DMS79 (cell line): ENCODE data around the gene CLCN4.

ENCODE experiments used
- DNase-seq: peaks from one replicate; lab custom pipeline; 2025; lab: John Stamatoyannopoulos, UW

Gene CLCN4

DNA sequence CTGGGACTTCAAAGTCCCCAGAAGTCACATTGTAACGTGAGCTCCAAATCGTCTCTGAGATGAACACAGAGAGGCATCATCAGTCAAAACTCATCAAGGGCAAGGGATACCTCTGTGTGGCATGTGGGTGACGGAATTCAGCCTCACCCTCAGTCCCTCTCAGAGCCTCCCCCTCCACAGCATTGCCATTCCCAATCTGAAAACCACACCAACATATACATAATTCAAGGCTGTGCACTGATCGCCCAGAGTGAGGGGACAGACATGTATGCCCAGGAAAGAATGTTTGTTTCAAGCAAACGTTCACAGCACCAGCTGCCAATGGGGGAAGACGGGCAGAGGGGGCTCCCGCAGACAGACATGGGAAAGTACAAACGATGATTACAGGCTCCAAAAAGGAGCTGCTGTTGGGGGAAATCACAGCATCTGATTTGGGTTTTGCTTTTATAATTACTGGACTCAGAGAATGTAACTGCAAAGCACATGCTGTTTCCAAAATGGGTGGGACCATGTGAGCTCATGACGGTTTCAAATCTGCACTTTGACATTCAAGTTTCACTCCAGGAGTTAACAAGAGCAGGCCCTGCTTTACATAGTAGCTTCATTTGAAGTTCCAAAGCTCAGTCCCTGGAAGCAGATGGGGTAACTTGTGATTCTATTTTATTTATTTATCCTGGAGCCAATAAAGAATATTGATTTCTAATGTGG, 88.3 kb downstream of the CLCN4 start:
- no peak for DNase-seq

DNA sequence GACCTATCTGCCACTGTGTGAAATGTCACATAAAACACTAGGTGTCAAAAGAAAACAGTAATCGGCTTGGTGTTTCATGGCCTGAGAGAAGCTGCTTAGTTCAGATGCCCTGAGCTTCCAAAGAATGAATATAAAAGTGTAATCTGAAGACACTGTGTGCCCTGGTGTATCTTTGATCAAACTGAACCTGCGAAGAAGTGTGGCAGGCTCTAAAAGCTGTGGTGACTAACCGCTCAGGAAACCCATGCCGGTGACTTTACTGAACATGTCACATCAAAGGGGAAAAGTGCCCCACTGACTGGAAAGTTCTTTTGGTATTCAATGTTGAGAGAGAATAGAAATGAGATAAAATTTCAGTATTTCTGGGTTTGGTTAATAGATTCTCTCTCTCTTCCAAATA, 89.1 kb downstream of the CLCN4 start:
- DNase-seq: no peak

DNA sequence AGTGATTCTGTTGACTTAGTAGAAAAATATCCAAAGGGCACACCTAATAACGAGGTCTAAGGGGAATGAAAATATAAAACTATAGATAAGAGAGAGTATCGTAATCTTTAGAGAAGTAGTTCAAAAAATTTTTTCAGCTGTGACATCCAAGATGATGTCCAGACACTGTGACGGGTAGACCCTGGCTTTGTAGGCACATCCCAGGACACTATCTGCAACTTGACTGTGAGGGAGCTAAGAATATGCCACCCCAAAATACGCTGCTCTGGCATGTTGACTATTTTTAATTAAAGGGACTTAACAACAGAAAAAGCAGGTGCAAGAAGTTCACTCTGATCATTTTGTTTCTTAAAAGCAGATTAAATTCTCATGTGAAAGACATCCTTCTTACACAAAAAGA, 89.5 kb downstream of the CLCN4 start:
- no peak for DNase-seq

DNA sequence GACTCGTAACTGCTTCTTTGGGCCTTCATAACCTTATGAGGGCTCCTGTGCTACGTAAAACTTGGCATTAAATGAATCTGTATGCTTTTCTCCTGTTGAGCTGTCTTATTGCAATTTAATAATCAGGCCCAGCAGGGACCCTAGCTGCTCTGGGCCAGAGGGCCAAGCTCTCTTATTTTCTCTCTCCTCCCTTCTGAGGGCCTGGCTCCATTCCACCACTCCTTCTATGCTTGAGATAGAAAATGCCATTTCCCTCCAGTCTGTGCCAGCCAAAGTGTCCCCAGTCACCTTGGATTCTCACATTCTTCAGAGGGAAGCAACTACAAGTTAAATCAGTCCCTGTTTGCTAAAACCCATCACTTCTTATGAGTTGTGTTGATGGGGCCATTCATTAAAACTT, 90.1 kb downstream of the CLCN4 start:
- DNase-seq: no peak

DNA sequence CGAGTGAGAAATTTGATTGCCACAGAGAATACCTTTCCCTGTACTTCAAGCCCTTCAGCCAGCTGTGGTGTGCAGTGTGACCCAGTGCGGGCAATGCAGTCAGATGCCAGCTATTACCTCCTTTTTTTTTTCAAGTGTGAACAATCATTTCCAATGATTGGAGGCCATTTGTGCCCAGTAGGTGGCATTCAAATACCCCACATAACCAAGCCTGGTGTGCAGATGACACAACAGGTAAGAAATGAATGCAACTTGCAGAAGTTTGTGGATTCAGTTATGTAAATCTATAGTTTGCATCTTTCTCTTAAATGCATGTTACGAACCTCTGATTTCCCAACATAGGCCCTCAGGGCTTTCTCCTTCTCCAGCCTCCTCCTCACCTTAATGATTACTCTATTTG, 98.0 kb downstream of the CLCN4 start:
- no peak for DNase-seq

DNA sequence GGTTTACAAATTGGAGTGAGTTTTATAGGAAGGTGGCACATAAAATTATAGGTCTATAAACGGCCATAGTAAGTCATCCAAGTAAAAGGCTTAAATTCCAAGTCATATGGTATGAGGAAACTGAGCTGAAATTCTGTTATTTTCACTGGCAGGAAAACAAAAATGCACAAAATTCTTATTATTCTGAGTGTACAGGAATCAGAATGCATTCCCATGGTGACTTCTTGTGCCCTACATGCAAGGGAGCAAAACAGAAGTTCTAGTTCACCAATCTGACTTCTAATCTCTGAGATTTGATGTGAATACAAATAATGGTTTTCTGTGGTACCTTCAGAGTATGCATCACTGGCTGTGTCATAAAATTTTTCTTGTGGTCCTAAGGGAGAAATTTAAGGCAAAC, 102.9 kb downstream of the CLCN4 start:
- DNase-seq: no peak

DNA sequence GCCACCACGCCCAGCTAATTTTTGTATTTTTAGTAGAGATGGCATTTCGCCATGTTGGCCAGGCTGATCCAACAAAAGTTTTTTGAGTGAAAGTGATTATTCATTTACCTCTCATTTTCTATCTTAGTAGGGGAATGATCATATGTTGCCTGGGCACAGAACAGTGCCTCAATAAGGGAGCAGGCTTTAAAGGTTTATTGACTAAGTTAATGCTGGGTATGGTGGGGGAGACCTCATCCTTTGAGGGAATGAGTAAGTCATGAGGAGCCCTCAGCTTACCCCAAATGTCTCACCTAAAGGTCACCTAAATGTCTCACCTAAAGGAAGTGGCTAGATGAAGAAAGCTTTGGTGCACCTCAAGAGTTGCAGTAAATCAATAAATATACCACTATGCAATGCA, 109.0 kb downstream of the CLCN4 start:
- DNase-seq: no peak

DNA sequence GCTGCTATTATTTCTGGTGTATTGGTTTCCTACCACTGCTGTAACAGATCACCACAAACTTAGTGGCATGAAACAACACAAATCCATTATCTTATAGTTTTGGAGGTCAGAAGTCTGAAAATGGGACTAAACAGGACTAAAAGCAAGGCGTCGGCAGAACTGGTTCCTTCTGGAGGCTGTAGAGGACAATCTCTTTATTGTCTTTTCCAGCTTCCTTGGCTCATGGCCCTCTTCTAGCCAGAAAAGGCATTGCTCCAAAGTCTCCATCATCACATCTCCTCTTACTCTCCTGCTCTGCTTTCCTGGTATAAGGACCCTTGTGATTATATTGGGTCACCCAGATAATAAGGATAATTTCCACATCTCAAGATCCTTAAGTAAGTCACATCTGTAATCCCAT, 121.9 kb downstream of the CLCN4 start:
- DNase-seq: no peak

DNA sequence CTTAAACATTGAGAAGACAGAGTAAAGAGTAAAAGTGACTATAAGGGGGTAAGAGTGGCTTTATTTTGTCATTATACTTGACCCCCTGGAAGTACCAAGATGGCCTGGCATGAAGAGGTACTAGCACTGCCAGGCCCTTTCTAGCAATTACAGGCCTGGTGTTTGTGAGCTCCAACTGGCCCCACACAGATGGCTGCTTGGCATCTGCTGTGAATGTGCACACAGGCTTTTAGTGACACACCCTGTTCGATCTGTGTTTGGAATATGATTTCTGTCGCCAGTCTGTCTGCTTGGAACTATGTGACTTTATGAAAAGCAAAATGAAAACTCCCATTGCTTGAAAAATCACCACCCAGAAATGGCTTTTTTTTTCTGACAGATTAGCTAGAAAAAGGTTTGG, 123.3 kb downstream of the CLCN4 start:
- no peak for DNase-seq

DNA sequence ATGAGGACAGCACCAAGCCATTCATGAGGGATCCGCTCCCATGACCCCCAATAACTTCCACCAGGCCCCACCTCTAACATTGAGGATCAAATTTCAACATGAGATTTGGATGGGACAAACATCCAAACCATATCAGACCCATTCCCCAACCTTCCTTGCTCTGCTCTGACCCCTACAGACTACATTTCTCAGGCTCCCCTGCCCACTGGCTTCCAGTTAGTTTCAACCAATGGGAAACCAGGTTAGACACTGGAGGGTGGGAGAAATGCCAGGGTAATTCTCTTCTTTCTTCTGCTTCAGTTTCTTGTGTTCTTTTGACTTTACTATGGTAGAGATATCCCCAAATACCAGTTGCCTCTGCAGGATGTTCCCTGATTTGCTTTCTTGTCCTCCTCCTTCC, 125.7 kb downstream of the CLCN4 start:
- no peak for DNase-seq

DNA sequence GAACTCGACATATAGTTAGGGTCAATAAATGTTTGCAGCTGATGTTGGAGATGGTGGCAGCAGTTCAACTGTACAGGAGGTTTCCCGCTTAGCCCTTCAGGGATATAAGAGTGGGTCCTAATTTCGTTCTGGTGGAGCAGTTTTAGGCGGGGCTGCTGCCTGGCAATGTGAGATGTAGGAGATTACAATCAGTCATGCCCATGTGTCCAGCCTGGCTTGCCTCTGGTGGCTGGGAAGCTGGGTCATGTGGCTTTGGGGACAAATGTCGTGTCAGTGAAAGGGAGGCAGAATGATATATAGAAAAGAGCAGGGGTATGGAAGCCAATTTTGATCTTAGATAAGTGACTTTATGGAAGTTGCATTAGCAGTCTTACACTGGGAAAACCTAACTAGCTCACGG, 129.4 kb downstream of the CLCN4 start:
- DNase-seq: no peak
